HG03342 (cell line): ENCODE measurements around the gene ANKRD6.

Source experiments
- ATAC-seq: cut with Tn5 transposase; IDR thresholded peaks from one replicate; pipeline ENCODE4 v1.9.1; 2021; ENCODE audit warnings: mild to moderate bottlenecking, moderate library complexity; ENCODE audit not compliant: unreplicated experiment

Gene ANKRD6

GRCh38 chr6:89464295-89464694 lies 31.3 kb downstream of the ANKRD6 start:
- no peak for ATAC-seq

GRCh38 chr6:89467437-89467836 lies 34.5 kb downstream of the ANKRD6 start:
- no peak for ATAC-seq

GRCh38 chr6:89468998-89469397 lies 36.0 kb downstream of the ANKRD6 start:
- no peak for ATAC-seq

- ATAC-seq = no peak
These were observed 38.4 kb downstream of the ANKRD6 start for GRCh38 chr6:89471287-89471867.

- ATAC-seq = no peak
These were observed 42.1 kb downstream of the ANKRD6 start for GRCh38 chr6:89475101-89475500.

GRCh38 chr6:89475634-89476033 lies 42.7 kb downstream of the ANKRD6 start:
- ATAC-seq = peak; percentile 51

- ATAC-seq = no peak
These were observed 46.9 kb downstream of the ANKRD6 start for GRCh38 chr6:89479897-89480296.

GRCh38 chr6:89481695-89482094 lies 48.7 kb downstream of the ANKRD6 start:
- ATAC-seq = no peak

GRCh38 chr6:89482126-89482525 lies 49.2 kb downstream of the ANKRD6 start:
- no peak for ATAC-seq

- no peak for ATAC-seq
These were observed 50.3 kb downstream of the ANKRD6 start for GRCh38 chr6:89483111-89483720.

- no peak for ATAC-seq
These were observed 52.4 kb downstream of the ANKRD6 start for GRCh38 chr6:89485320-89485719.

- ATAC-seq = no peak
These were observed 54.9 kb downstream of the ANKRD6 start for GRCh38 chr6:89487864-89488263.

- ATAC-seq = no peak
These were observed 55.5 kb downstream of the ANKRD6 start for GRCh38 chr6:89488438-89488837.

GRCh38 chr6:89489078-89489477 lies 56.1 kb downstream of the ANKRD6 start:
- no peak for ATAC-seq

GRCh38 chr6:89492025-89492640 lies 59.2 kb downstream of the ANKRD6 start:
- no peak for ATAC-seq

- ATAC-seq = peak; percentile 56
These were observed 61.3 kb downstream of the ANKRD6 start for GRCh38 chr6:89494131-89494793.

- ATAC-seq = no peak
These were observed 63.1 kb downstream of the ANKRD6 start for GRCh38 chr6:89495961-89496535.

- ATAC-seq = no peak
These were observed 67.7 kb downstream of the ANKRD6 start for GRCh38 chr6:89500611-89501010.

GRCh38 chr6:89501222-89501621 lies 68.3 kb downstream of the ANKRD6 start:
- ATAC-seq = no peak

GRCh38 chr6:89501753-89502152 lies 68.8 kb downstream of the ANKRD6 start:
- no peak for ATAC-seq

GRCh38 chr6:89503641-89504040 lies 70.7 kb downstream of the ANKRD6 start:
- no peak for ATAC-seq

GRCh38 chr6:89505847-89506246 lies 72.9 kb downstream of the ANKRD6 start:
- ATAC-seq = no peak
